ENCODE data around the gene ZBTB20.
A peak's percentile ranks its signal among the peaks of the same experiment; 100 is the strongest.

Gene ZBTB20

DNA sequence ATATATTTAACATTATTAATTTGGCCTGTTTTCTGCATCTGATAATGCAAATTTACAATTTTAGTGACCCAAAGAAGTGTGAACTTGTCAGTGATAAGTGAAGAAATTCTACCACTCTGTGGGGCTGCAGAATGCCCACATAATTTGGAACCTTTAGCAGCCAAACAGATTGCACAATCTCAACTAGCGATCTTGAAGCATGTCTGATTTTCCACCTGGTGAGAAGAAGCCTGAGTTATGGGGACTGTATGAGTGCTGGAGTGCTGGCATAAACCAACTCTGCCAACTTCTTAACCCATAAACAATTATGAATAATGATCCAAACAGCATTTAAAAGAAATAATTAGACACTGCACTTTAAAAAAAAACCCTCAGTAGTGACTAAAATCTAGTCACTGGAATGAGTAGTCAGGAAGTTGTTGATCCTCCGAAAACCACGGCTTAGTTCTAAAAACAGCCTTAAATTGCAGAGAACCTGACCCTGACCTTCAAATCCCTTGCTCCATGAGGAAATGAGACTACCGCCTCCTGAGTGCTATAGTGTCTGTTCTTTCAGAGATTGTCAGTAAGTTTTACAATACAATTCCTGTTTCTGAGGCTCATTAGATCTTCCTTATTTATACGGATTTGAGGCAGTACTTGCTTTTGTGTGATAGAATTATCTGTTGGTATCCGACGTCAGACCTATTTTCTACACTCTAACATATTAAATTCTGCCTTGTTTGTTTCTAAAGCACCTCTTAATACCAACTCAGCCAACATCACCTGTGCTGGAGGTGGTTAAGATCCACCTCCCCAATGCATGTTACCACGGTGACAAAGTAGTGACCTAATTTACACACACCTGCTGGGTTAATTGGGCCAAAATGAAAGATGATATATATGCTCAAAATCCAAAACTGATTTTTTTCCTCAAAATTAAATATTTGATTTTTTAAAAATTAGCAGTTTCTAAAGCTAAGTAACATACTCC lies 267.7 kb downstream of the ZBTB20 start:
- FAIRE-seq = peak; percentile 78
- DNase-seq (ENCODE audit: extremely low spot score, insufficient read length, low read depth) = no peak

DNA sequence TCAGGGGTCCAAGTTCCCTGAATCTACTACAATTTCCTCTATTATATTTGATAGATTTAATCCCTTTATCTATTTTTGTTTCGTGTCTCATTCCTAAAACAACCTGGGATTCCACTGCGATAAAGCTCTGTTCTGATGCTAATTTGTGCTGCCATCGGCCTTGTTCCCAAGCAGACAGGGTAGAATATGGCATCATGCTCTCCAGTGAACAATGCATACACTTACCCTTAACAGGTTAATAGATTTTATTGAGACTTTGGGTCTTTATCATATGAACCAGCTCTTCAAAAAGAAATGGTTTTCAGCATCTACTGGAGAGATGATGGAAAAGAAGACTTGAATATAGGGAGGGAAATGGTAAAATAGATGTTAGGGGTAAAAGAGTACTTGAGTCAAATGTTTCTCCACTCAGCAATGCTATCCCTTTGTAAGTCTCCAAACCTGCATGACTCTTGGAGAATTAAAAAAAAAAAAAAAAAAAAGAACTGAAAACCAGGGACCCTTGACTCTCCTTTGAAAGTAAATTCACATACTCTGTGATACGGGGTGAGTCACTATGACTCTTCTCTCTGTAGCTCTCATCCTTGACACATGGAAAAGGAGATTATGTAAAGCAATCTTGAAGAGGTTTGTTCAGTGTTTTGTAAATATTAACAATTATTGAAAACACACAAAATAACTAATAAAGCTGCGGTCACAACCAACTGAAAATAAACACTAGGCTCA lies 268.8 kb downstream of the ZBTB20 start:
- no peak for FAIRE-seq
- DNase-seq (ENCODE audit: extremely low spot score, insufficient read length, low read depth) = no peak

DNA sequence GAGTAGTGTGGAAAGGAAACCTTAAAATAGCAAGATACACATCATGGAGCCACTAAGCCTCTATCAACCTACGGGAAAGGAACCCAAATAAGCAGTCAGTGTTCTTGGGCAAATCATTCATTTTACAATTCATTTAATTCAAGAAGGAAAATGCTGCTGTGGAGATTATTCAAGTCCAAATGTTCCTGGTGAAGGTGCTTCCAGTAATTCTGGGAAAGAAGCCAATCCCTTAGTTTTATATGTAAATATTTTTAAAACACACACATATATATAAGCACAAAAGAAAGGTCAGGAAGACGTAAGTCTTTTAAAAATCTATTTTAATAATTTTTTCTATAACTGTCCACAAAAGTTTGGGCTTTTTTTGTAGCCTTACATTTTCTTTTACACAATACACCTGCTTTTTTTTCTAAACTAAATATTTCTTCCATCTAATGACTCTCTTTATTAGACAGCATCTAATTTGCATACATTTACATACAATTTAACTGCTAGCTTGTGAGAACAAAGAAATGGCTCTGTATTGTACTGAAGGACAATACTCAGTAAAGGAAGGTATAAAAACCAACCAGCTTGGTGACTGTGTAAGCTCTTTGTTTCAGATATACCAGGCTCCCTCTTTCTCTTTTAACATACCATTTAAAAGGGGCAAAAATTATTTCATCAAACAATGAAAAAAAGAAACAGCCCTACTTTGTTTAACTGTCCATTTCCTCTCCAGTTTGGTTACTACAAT lies 269.5 kb downstream of the ZBTB20 start:
- FAIRE-seq = no peak
- DNase-seq (ENCODE audit: extremely low spot score, insufficient read length, low read depth) = no peak

DNA sequence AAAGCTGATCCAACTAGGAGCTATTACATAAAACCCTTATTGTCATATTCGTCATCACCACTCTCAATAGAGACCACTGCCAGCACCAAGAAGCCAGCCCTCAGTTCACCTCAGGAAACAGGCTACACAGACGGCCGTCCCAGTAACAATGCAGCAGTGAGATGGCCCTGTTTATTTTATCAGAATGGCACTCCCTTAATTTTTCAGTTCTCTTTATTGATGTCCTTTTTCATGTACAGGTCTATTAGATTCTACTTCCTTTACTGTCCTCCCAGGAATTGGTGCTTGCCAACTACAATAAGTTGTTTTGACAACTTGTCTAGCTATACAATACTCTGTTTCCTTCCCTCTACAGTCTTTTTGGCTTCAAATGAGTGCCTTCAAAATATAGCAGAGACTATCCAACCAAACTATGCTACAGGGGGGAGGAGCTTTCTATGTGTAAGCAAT lies 272.5 kb downstream of the ZBTB20 start:
- FAIRE-seq (no peak), DNase-seq (ENCODE audit: extremely low spot score, insufficient read length, low read depth) (no peak)

DNA sequence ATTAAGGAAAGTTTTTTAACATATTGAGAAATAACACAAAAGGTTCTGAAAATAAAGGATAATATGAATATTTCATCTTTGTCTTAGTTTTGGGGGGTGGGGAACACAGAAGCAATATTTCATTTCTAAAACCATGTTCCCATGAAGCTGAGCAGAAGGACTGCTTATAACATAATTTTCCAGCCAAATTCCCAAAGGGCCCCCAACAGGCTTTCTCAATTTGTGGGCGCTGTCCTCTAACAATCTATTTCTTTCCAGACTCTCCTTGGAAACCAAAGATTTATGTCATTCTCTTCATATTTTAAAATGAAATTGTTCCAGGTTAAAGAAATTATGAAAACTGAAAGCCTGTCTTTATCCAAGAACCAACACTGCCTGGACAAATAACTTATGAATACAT lies 273.5 kb downstream of the ZBTB20 start:
- FAIRE-seq (no peak), DNase-seq (ENCODE audit: extremely low spot score, insufficient read length, low read depth) (no peak)

DNA sequence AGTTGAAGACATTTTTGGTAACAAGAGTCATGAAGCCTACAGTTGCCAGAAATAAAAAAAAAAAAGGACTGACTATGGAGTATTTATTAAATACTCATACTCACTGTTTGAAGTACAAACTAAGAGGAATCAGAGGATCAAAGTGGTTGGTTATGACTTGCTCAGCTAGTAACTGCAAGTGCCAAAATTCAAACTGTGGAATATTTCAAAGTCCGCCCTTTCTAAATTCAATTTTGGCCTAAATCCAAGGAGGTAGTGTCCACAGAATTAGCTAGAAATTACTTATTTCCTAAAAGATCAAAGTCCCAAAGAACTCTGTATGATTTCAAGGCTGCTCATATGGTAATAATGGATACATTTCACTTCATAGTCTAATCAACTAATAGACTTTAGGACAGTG lies 274.5 kb downstream of the ZBTB20 start:
- FAIRE-seq (no peak), DNase-seq (ENCODE audit: extremely low spot score, insufficient read length, low read depth) (no peak)

DNA sequence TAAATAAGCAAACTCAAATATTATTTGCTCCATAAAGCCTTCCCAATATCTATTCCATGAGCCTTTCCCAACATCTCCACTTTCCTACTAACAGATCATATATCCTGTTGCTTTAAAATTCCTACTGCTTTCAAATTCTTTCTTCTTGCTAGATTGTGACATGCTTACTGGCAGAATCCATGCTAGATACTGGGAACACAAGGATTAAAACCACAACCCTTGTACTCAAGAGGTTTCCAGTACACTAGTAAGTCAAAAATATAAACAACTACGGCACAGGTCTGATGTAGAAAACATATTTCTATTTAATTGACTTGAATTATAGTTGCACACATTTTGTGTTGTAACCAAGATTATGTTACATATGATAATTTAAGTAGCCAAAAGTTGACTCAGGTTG lies 275.0 kb downstream of the ZBTB20 start:
- no peak for DNase-seq (ENCODE audit: extremely low spot score, insufficient read length, low read depth)
- FAIRE-seq = peak; percentile 21

DNA sequence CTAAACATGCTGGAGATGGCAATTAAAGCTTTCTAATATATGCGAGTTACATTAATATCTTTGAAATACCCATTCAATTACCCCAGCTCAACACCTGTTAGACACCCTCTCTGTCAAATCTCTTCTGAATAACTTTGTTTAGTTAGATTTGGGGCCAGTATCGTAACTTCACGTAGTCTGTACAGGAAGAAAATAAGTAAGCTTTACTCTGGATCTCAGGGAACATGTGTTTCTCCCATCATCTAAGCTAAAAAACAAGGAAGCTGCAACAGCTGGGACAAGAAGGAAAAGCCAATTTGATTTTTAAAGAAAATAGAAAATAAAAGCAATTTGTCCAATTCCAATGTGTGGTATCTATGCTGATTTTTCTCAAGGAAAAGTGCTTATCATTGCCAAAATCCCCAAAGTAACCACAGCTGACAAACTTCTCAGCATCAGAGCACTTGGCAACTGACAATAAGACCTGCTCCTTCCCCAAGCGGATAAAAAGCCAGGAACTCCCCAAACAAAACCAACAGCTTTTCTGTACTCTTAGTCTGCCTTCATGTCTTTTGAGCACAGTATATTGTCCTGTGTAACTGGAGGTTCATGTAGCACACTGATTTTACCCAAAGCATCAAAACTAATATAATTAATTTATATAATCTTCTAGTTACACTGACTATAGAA lies 279.1 kb downstream of the ZBTB20 start:
- DNase-seq (ENCODE audit: extremely low spot score, insufficient read length, low read depth) (no peak), FAIRE-seq (no peak)

DNA sequence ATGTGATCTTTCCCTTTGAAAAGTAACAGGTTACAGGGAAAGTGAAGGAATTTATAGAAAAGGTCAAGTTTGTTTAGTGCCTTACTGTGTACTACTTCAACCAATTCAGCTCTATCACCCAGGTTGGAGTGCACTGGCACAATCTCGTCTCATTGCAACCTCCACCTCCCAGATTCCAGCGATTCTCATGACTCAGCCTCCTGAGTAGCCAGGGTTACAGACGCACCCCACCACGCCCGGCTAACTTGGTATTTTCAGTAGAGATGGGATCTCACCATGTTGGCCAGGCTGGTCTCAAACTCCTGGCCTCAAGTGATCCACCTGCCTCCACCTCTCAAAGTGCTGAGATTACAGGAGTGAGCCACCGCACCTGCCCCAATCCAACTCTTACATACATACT lies 279.7 kb downstream of the ZBTB20 start:
- no peak for FAIRE-seq

DNA sequence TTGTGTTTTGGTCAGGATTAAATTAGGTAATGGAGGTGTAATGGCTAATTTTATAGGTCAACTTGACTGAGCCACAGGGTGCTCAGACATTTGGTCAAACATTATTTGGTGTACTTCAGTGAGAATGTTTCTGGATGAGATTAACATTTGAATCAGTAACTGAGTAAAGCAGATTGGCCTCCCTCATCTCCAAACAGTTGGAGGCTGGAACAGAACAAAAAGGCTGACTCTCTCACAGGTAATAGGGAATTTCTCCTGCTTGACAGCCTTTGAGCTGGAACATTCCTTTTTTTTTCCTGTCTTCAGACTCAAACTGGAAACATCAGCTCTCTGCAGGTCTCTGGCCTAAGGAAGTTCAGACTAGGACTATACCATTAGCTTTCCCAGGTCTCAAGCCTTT lies 280.7 kb downstream of the ZBTB20 start:
- FAIRE-seq = no peak
- no peak for DNase-seq (ENCODE audit: extremely low spot score, insufficient read length, low read depth)

More for the DNA sequence above, 279.7 kb downstream of the ZBTB20 start:
- no peak for DNase-seq (ENCODE audit: extremely low spot score, insufficient read length, low read depth)

DNA sequence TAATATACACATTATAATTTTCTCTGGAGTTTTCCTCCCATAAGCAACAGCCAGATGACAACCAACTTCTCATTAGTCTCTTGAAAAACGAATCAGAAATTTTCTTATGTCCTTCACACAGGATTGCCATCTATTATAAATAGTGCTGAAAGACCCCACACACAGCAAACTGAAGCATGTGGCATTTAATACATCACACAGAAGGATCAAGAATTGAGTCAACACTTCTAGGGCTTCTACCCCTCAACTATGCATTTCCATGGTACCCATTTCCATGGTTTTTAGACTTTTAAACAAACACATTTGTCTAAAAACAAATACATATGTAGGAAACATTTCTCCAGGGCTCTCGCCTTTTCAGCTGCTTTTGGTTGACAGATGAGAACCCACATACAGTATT lies 282.1 kb downstream of the ZBTB20 start:
- FAIRE-seq = no peak
- no peak for DNase-seq (ENCODE audit: extremely low spot score, insufficient read length, low read depth)

DNA sequence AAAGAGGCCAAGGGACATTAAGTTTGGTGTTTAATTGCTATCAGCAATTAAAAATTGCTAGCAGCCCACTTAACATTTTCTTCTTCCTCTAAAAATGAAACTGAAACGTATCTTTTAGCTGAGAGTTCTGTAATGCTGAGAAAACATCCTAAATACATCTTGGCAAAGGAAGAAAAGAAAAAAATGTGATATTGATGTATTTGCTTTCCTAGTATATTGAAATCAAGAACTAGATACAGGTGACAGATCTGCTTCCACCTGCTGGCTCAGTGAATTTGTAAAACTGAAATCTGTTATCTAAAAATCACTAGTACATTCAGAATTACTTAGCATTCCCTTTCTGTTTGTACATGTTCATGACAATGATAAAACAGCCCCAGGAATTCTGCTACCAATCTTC lies 283.2 kb downstream of the ZBTB20 start:
- DNase-seq (ENCODE audit: extremely low spot score, insufficient read length, low read depth) = no peak
- FAIRE-seq = peak; percentile 5

DNA sequence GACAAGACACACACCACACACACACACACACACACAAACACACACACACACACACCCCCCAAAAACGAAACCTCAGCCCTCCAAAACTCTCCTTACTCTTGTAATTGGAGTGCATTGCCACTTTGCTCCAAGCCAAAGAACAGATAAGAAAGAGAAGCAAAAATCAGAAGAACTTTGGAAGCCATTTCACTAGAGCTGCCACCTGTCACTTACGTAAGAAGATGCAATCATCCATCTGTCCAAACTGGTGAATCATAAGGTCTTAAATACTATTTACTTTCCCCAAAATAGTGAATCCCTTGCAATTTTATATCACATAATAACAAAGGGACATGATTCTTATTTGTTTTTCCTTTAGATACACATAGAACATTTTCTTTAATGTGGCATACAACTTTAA lies 285.4 kb downstream of the ZBTB20 start:
- no peak for DNase-seq (ENCODE audit: extremely low spot score, insufficient read length, low read depth)
- FAIRE-seq = no peak

DNA sequence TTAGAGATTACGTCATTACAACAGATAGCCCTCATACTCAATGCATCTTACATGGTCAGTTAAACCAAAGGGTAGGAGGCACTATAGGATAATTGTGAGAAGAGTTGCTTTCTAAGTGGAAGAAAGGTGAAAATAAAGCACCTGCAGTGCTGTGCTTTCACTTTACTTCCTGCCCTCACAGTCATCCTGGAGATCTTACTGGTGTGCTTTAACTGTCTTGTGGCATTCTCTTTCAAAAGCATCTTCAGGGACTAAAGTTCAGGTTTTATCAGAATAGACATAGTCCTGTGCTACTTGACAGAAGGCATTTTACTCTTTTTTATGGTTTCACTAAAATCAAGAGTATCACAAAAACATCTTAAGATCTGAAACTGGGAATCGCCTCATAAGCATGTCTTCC lies 286.6 kb downstream of the ZBTB20 start:
- FAIRE-seq (no peak), DNase-seq (ENCODE audit: extremely low spot score, insufficient read length, low read depth) (no peak)

DNA sequence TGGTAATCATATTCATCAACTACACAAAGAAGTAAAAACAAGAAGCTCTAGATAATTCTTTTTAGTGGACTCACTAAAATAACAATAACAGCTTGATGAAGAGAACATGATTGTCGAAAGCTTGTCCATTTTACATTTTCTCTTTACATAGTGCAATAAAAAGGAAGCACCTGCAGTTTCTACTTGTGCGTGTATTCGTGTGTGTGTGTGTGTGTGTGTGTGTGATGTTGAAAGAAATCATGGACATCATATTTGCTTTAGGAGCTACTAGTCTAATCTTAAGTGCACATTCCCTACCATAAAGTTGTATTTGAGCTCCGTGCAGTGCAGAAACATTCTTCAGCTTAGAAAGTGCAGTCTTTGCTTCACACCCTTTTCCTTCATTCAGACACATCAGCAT lies 288.8 kb downstream of the ZBTB20 start:
- DNase-seq (ENCODE audit: extremely low spot score, insufficient read length, low read depth) (no peak), FAIRE-seq (no peak)

DNA sequence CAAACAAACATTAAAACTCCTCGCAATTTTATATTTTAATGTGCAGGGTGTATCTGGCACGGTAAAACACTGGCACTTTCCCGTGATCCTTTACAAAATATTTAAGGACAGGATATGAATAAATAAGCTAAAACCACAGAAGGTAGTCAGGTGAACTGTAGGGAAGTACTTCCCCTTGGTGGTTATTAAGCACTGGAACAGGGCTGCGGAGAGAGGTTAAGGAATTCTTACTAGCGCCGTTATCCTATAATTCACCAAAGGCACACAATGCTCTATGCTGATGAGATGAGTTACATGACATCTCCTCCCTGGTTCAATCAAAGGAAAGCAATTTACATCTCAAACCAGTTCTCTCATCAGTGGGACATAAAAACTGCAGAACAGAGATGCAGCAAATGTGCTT lies 289.8 kb downstream of the ZBTB20 start:
- DNase-seq (ENCODE audit: extremely low spot score, insufficient read length, low read depth) = no peak
- no peak for FAIRE-seq

DNA sequence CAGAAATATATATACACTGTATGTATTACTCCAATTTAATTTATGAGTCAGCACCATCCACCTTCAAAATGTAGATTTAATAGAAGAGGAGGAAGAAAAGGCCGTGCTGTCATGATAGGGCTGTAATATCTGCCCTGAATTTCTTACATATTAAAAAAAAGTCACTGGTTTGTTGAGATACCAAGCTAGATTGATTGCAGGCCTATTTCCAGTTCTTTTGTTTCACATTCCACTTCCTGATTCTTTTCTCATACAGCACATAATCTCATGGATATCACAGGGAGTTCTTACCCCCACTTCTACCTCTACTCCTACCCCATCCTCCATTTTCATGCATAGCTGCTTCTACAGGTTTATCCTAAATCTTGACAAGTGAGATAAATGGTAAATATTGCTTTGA lies 290.3 kb downstream of the ZBTB20 start:
- DNase-seq (ENCODE audit: extremely low spot score, insufficient read length, low read depth) (no peak), FAIRE-seq (no peak)

DNA sequence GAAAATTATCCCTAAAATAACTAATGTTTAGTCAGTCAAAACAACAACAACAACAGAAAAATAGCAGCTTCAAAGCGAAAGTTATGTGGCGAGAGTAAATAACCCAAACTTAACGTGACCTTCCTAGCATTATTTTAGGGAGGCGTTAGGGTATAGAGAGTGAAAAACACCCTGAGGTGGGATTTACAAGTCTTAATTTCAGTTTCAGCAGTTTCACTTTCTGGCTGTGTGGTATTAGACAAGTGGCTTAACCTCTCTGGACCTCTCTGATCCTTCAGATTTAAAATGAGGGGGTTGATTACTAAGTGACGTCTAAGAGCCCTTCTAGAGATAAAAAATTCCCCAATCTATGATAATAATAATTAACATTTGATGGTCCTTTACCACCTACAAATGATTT lies 291.2 kb downstream of the ZBTB20 start:
- DNase-seq (ENCODE audit: extremely low spot score, insufficient read length, low read depth) (no peak), FAIRE-seq (no peak)

DNA sequence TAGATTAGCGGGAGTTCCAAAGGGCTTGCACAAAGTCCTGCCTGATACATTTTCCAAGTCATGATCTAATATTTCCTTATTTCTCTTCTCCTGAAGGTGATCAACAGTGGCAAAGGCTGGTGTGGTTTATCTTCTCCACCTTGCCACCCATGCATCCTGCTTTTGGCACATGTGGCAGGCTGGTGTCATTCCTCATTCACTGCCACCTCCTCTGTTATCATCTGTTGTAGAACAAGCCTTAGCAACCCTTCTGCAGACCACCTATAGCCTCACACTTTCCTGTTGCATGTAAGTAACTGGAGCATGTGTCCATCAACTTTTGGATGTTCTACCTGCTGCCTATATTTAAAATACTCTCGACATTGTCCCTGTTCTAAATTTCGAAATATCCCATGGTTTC lies 294.1 kb downstream of the ZBTB20 start:
- DNase-seq (ENCODE audit: extremely low spot score, insufficient read length, low read depth) (no peak), FAIRE-seq (no peak)

DNA sequence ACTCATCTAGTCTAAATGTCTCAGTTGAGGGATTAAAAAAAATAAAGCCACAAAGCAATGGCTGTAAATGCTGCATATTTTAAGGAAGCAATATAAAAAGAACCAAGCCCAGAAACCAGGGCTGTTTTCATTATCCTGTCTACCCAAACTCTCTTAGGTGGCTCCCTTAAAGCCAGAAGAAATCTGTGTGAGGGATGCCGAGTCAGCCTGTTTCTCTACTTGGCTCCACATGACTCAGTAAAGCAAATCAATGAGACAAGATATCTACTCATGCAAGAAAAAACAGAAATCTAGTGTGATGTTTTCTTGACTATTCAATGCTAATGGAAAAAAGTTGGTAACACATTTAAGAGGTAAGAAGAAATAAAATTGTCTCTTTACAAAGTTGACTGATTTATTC lies 296.2 kb downstream of the ZBTB20 start:
- FAIRE-seq = no peak

More for the DNA sequence above, 296.2 kb downstream of the ZBTB20 start:
- no peak for DNase-seq (ENCODE audit: extremely low spot score, insufficient read length, low read depth)

Measured in GM18507 (cell line).